NOMO-1 treated with dmso at 0.1 percent for 144 hours (cell line): ENCODE measurements around the gene ALDH3A2.

Experiments
- DNase-seq: peaks from one replicate; lab custom pipeline; 2025; ENCODE audit not compliant: unreplicated experiment; lab: John Stamatoyannopoulos, UW

Gene ALDH3A2

GRCh38 chr17:19713901-19714361, 65.4 kb downstream of the ALDH3A2 start:
- DNase-seq, result no peak

DNA sequence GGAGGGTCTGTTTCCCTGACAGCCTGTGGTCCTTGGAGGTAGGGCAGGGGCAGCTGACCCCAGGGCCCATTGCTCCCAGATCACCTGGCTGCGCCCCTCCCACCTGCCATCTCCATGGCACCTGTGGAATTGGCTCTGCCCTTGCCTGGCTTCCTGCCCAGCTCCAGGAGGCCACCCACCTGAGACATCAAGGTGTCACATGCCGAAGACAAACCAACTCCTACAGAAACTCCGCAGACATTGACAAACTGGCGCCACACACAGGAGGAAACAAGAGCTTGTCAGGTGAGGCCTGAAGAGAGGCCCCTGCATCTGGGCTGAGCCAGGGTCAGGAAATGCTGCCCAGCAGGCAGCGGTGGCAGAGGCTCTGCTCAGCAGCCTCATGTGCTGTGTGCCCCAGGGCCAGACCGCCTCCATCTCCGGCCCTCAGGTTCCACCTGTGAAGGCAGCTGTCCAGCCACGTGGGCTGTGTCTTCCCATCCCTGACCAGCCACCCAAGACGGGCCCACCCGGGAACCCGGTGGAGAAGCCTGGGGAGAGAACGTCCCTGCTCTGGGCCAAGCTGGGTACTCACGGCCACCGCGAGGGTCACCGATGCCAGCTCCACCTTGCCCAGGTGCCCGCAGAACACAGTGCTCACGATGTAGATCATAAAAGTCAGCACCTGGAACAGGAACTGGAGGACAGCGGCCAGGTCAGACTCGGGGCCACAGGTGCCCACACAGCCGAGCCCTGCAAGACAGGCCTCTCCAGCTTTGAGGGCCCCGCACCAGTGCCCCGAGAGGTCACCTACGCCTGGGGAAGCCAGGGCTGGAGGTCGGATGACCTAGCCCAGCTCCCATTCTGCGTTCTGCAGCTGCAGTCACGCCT, 66.2 kb downstream of the ALDH3A2 start:
- DNase-seq, result no peak

GRCh38 chr17:19716108-19717030, 67.8 kb downstream of the ALDH3A2 start, which contains the start of gene SLC47A2:
Gene SLC47A2, minus strand, starts transcription at chr17:19716584. Its CDS starts 29 bp downstream, at chr17:19716555.
- DNase-seq, result no peak

- DNase-seq, result no peak
Observed at GRCh38 chr17:19717031-19717360, 68.4 kb downstream of the ALDH3A2 start.

DNA sequence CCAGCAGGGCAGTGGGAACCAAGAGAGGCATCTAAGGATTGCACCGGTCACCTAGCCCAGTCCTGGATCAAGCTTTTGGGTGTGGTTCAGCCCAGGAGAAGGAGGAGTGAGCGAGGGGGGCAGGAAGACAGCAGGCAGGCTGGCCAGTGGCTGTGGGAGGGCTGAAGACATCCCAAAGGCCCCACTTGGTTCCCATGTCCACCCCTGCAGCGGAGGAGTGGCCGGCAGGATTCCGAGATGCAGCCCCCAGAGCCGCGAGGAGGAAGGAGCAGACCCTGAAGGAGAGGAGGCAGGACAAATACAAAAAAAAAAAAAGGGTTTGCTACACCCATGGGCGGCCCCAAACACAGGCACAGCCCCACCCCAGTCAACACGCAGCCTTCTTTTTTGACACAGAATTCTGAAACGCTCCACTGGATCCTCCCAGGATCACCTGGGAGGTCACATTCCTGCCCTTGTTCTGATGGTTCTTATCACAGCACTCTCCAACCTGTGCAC, 68.9 kb downstream of the ALDH3A2 start:
- DNase-seq, result no peak

- DNase-seq, result no peak
Observed at GRCh38 chr17:19718041-19718612, 69.6 kb downstream of the ALDH3A2 start.

DNA sequence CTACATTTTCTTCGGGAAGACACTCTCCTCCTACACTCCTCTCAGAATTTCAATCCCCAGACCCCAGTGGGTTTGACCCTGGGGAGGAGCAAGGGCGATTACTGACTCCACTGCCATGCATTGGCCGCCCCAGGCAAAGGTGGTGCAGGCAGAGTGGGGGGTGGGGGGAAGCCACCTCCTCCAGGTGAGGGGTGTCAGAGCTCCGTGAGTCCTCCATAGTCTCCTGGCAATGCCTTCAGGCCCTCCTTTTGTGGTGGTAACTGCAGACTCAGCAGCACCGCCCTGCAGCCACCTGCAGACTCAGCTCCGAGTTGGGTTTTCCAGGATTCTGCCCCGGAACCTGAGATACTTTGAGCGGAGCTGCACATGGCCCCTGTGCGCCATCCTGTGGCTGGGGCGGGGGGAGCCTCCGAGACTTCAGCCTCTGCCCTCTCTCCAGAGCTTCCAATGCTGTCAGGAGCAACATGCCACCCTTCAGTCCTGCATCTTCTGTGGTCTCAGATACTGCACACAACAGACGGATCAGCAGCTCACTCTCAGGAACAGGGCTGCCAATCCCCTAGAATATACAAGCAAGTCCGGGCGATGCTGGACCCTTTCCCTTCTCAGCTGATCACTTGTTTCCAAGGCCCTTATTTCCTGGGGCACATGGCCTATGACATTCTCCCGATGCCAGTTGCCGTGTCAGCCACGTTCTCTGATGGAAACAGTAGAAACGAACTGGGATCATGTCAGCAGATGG, 70.2 kb downstream of the ALDH3A2 start:
- no peak for DNase-seq

DNA sequence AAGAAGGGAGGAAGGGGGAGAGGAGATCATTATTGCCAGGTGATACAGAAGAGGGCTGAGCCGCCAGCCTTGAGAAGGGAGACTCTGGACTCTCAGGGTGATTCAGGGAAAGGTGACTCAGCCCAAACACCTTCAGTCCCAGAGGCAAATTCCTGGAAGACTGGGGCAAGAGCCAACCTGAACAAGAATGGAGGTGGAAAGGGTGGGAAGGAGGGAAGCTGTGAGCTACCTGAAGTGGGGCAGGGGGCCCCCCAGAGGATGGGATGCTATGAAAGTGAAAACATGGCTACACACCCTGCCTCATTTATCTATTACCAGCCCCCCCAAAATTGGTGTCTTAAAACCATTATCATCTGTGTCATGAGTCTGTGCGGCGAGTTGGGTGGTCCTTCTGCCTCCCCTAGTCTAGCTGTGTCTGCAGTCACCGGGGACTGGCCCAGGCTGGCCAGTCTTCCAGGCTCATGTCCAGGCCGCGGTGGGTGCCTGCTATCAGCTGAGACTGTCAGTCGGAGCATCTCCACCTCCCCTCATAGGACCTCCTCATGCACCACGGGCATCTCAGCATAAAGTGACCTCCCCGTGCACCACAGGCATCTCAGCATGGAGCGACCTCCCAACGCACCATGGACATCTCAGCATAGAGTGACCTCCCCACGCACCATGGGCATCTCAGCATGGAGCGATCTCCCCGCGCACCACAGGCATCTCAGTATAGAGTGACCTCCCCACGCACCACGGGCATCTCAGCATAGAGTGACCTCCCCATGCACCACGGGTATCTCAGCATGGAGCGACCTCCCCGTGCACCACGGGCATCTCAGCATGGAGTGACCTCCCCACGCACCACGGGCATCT, 71.0 kb downstream of the ALDH3A2 start:
- DNase-seq, result no peak

DNA sequence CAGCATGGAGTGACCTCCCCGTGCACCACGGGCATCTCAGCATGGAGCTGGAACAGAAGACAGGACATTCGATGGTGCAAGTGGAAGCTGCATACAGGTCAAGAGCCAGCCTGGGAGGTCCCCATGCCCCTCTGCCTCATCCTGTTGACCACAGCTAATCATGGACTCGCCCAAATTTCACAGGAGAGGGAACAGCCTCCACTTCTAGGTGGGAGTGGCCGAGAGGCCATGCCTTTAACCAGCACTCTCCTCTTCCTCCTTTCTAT, 71.6 kb downstream of the ALDH3A2 start:
- no peak for DNase-seq

DNA sequence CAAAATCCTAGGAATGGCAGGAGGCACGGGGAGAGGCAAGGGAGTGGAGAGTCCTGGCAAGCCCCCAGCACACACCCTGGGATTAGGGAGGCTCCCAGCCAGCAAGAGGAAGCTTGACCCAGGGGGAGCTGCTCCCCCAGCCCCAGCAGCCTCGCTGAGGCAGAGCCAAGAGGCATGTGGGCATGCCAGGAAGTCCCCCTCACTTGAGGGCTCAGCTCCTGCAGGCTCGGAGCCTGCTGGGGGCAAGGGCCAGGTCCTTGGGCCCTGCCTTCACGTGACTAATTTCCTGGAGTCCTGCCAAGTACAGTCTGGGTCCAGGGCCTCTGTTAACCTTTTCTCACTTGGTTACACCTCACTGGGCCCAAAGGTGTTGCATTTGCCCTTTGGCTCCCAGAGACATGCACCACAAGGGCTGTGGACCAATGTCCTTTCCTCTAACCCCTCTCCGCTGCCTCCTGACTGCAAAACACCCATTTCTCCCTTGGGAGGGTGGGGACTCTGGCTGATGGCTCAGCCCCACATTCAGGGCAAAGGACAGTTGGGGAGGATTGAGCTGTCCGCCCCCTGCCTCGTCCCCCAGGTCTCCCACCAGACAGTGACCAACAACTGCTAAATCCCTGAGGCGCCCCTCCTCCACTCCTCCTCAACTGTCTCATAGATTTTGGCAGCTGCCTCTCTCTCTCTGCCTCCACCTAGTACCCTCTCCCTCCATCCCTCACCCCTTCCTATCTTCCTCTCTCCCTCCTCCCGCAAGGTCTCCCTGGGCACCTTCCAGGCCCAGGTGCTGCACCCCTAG, 72.3 kb downstream of the ALDH3A2 start:
- no peak for DNase-seq

- DNase-seq, result no peak
Observed at GRCh38 chr17:19723964-19724363, 75.4 kb downstream of the ALDH3A2 start.

GRCh38 chr17:19724501-19725420, 76.2 kb downstream of the ALDH3A2 start:
- peak; percentile 70 for DNase-seq

DNA sequence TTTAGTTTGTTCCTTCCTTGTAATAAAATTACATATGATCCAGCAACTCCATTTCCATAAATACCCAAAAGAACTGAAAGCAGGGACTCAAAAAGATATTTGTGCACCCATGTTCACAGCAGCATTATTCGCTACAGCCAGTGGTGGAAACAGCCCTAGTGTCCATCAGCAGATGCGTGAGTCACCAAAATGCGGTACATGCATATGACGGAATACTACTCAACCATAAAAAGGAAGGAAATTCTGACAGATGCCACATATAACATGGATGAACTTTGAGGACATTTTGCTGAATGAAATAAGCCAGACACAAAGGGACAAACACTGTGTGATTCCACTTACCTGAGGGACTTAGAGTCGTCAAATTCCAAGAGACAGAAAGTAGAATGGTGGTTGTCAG, 76.9 kb downstream of the ALDH3A2 start:
- no peak for DNase-seq

- no peak for DNase-seq
Observed at GRCh38 chr17:19726631-19727376, 78.3 kb downstream of the ALDH3A2 start.
